GM08714 (cell line): ENCODE measurements around the gene CTPS2.
"Not testable (repeated sequence)": the region's sequence is repeated elsewhere in the genome, so short reads cannot be mapped to it uniquely, and the experiment has no call there.

ENCODE experiments used
- H3K4me3 ChIP-seq: fragments of 200-500 bp; sonication (Bioruptor generic); 2 replicates; pipeline ENCODE4 v1.5.1; 2014; ENCODE audit warnings: mild to moderate bottlenecking, low read length, inconsistent platforms
- ZNF274 ChIP-seq: IDR thresholded peaks from 2 replicates; pipeline ENCODE4 v1.6.1; 2012; ENCODE audit warnings: mild to moderate bottlenecking, low read depth, low read length

CTPS2 gene

GRCh38 chrX:16725072-16725471 lies 12.6 kb upstream of the CTPS2 start:
- H3K4me3 ChIP-seq: no peak overlapping the region; the same call in 1 of the 2 replicates
- TF ChIP-seq ZNF274: no peak

GRCh38 chrX:16722481-16722880 lies 10.0 kb upstream of the CTPS2 start:
- H3K4me3 ChIP-seq: no peak overlapping the region
- TF ChIP-seq ZNF274: no peak

DNA sequence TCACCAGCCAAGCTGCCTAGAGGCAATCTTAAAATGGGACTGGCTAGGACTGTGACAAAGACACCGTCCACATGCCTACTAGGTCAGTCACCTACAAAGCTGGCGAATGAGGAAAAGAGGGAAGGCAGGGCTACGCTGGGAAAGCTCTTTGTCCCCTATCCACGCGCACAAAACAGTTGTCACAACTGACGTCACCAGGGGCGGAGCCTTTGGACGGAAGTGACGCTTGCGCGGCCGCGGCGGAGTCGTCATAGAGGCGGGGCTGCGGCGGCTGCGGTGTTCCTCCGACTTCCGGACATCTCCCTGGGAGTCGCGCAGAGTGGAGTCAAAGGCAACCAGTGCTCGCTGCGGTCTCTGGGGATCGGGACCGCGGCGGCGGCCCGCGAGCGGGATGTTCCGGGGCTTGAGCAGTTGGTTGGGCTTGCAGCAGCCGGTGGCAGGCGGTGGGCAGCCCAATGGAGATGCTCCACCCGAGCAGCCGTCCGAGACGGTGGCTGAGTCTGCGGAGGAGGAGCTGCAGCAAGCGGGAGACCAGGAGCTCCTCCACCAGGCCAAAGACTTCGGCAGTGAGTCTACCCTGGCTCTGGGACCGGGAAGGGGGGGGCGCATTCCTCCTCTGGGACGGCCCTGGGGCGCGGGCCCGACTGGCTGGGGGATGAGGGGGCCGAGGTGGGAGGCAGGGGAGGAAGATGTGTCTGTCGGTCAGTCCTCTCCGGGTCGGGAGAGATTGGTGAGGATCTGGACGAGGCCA lies 7.0 kb upstream of the CTPS2 start, which contains the start of gene SYAP1:
TSS of gene SYAP1 (plus strand) at position 279 of the 751 bp plus-strand sequence. CDS start at position 392, 113 bp downstream.
- no peak for TF ChIP-seq ZNF274
- peak within 1 kb of the TSS; percentile 81 for H3K4me3 ChIP-seq

DNA sequence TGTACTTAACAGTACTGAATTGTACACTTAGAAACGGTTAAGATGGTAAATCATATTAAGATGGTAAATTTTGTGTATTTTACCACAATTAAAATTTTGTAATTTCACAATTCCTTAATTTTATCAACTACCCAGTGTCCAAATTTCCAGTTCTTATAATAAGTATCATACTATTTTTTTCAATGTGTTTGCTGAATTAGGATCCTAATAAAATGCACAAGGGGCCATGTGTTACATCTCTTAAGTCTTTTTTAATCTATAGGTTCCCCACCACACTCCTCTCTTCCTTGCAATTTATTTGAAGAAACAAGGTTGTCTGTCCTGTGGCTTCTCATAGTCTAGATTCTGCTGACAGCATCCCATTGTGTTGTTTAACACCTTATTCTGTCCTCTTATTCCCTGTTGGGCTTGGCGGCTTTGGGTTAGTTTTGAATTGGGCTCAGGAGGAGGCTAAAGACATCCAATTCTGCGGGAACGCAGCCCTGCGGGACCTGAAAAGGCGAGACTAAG lies 6.4 kb upstream of the CTPS2 start:
- no peak for TF ChIP-seq ZNF274
- peak overlapping the region; percentile 81 for H3K4me3 ChIP-seq

DNA sequence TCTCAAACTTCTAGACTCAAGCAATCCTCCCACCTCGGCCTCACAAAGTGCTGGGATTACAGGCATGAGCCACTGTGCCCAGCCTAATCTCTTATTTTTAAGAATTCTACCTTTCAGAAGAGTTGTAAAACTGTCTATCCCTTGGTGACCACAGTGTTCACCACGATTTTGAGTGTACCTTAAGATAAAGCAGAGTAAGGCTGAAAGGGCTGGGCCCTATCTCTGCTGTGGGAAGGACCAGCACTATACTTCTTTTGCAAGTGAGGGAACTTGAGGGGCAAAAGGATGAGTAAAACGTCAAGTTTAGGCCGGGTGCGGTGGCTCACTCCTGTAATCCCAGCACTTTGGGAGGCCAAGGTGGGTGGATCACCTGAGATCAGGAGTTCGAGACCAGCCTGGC lies 4.0 kb upstream of the CTPS2 start:
- not testable (repeated sequence) for H3K4me3 ChIP-seq

GRCh38 chrX:16715638-16716037 lies 3.2 kb upstream of the CTPS2 start:
- H3K4me3 ChIP-seq: not testable (repeated sequence)

- H3K4me3 ChIP-seq: no peak overlapping the region
- no peak for TF ChIP-seq ZNF274
These were observed 2.0 kb upstream of the CTPS2 start for GRCh38 chrX:16714504-16714903.

- peak overlapping the region; percentile 72 for H3K4me3 ChIP-seq
These were observed 449 bp downstream of the CTPS2 start for GRCh38 chrX:16711893-16712547.

DNA sequence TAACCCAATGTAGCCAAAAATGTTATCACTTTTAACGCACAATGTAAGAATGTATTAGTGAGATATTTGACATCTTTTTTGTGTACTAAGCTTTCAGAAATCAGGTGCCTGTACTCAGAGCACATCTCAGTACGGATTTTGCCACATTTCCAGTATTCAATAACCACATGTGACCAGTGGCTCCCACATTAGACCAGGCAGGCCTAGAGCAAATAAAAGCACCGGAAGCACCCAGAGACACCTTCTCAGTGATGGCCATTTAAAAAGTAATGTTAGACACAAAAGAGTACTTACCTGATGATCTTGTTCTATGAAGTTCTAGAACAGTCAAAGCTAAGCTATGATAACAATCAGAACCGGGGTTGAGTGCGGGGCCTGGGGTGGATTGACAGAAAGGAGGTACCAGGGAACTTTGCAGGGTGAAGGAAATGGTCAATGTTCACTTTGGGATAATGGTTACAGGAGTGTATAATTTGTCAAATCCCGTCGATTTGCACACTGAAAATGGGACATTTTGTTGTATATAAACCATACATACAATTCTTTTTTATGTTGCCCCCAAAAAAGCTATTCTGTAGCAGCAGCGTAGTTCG lies 1.2 kb downstream of the CTPS2 start:
- no peak for TF ChIP-seq ZNF274
- peak overlapping the region; percentile 72 for H3K4me3 ChIP-seq

More at GRCh38 chrX:16711893-16712547, 449 bp downstream of the CTPS2 start:
- TF ChIP-seq ZNF274: no peak

GRCh38 chrX:16708016-16708415 lies 4.5 kb downstream of the CTPS2 start:
- no peak overlapping the region for H3K4me3 ChIP-seq
- TF ChIP-seq ZNF274: no peak

- TF ChIP-seq ZNF274: no peak
These were observed 7.1 kb downstream of the CTPS2 start for GRCh38 chrX:16705370-16705769.

GRCh38 chrX:16702700-16703599 lies 9.5 kb downstream of the CTPS2 start:
- no peak for TF ChIP-seq ZNF274
- H3K4me3 ChIP-seq: no peak overlapping the region

More at GRCh38 chrX:16705370-16705769, 7.1 kb downstream of the CTPS2 start:
- H3K4me3 ChIP-seq: no peak overlapping the region

- TF ChIP-seq ZNF274: no peak
- no peak overlapping the region for H3K4me3 ChIP-seq
These were observed 11.7 kb downstream of the CTPS2 start for GRCh38 chrX:16700734-16701133.

DNA sequence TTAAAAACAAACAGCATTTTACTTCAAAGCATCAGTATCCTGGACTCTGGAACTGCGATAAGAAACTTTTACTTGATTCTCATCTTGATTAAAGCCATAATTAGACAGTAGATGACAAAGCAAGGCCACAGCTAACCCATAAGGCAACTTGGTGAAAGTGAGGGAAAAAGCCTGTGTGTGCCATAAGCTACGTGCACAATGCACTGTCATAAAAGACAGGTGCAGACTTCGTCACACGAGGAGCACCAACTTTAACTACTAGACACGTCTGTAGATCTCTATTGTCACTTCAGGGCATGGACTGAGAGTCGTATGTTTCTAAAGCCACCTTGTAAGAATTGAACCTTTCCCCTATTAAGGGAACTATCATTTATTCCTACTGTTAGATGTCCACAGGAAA lies 13.1 kb downstream of the CTPS2 start:
- H3K4me3 ChIP-seq: no peak overlapping the region
- no peak for TF ChIP-seq ZNF274
